KMS-11 (cell line): ENCODE measurements around the gene PLB1.

Experiments
- H2AFZ ChIP-seq: fragments of 200-600 bp; sonication (generic); 2 replicates; pipeline ENCODE4 v1.6.1; 2016; ENCODE audit warnings: antibody characterized with exemption, mixed run types, low read depth
- H3K27ac ChIP-seq: fragments of 200-600 bp; sonication (generic); 2 replicates; pipeline ENCODE4 v1.6.1; 2016; ENCODE audit warnings: mild to moderate bottlenecking, mixed run types
- H3K27me3 ChIP-seq: fragments of 200-600 bp; sonication (generic); 2 replicates; pipeline ENCODE4 v1.6.1; 2017; ENCODE audit warnings: mild to moderate bottlenecking, low read depth, mixed run types, moderate library complexity; ENCODE audit not compliant: insufficient read depth
- H3K36me3 ChIP-seq: fragments of 200-600 bp; sonication (generic); 2 replicates; pipeline ENCODE4 v1.6.1; 2017; ENCODE audit warnings: mild to moderate bottlenecking, mixed run types; ENCODE audit not compliant: insufficient read depth
- H3K4me1 ChIP-seq: fragments of 200-600 bp; sonication (generic); 2 replicates; pipeline ENCODE4 v1.6.1; 2016; ENCODE audit warnings: mild to moderate bottlenecking, low read depth, mixed run types; ENCODE audit not compliant: poor library complexity, severe bottlenecking
- H3K4me2 ChIP-seq: fragments of 200-600 bp; sonication (generic); 2 replicates; pipeline ENCODE4 v1.7.0; 2016; ENCODE audit warnings: mild to moderate bottlenecking, mixed run types
- H3K4me3 ChIP-seq: fragments of 200-600 bp; sonication (generic); IDR thresholded peaks from 2 replicates; pipeline ENCODE4 v1.6.1; 2017; ENCODE audit warnings: low read depth, low read length, mixed read lengths; ENCODE audit not compliant: insufficient read depth
- H3K79me2 ChIP-seq: fragments of 200-600 bp; sonication (generic); 2 replicates; pipeline ENCODE4 v1.6.1; 2016; ENCODE audit warnings: low read depth, mixed run types; ENCODE audit not compliant: insufficient read depth
- H3K9ac ChIP-seq: fragments of 200-600 bp; sonication (generic); 2 replicates; pipeline ENCODE4 v1.6.1; 2016; ENCODE audit warnings: mild to moderate bottlenecking, mixed run types
- H4K20me1 ChIP-seq: fragments of 200-600 bp; sonication (generic); 2 replicates; pipeline ENCODE4 v1.6.1; 2016; ENCODE audit warnings: mild to moderate bottlenecking, mixed run types; ENCODE audit not compliant: insufficient read depth
- CTCF ChIP-seq: fragments of 200-600 bp; sonication (generic); conservative IDR thresholded peaks from 2 replicates; pipeline ENCODE4 v1.6.1; 2017; ENCODE audit warnings: low read depth, mild to moderate bottlenecking, antibody characterized with exemption, low read length, moderate library complexity, mixed read lengths

The PLB1 gene

GRCh38 chr2:28626891-28627421 lies 131.1 kb downstream of the PLB1 start:
- Histone ChIP-seq H4K20me1 (no peaks in the 10 kb centered on the region), H2AFZ (no peak overlapping the region), H3K36me3 (no peaks in the 10 kb centered on the region), H3K4me3 (no peak overlapping the region), H3K27ac (no peak overlapping the region), H3K4me2 (no peak overlapping the region), H3K79me2 (no peaks in the 10 kb centered on the region), H3K9ac (no peak overlapping the region), H3K27me3 (no peaks in the 10 kb centered on the region), H3K4me1 (no peaks in the 10 kb centered on the region)
- no peak for TF ChIP-seq CTCF

- no peak for TF ChIP-seq CTCF
- no peak overlapping the region for H3K4me3 ChIP-seq
- H3K36me3 ChIP-seq, result no peaks in the 10 kb centered on the region
- no peaks in the 10 kb centered on the region for H3K4me1 ChIP-seq
- no peaks in the 10 kb centered on the region for H3K79me2 ChIP-seq
- H3K4me2 ChIP-seq, result no peak overlapping the region
- H3K27me3 ChIP-seq, result no peaks in the 10 kb centered on the region
- H4K20me1 ChIP-seq, result no peaks in the 10 kb centered on the region
- no peak overlapping the region for H3K9ac ChIP-seq
- no peak overlapping the region for H3K27ac ChIP-seq
- H2AFZ ChIP-seq, result no peak overlapping the region
Measured at GRCh38 chr2:28627722-28628480, 132.0 kb downstream of the PLB1 start.

GRCh38 chr2:28628506-28628905 lies 132.6 kb downstream of the PLB1 start:
- TF ChIP-seq CTCF, result no peak
- no peaks in the 10 kb centered on the region for H3K27me3 ChIP-seq
- no peaks in the 10 kb centered on the region for H3K36me3 ChIP-seq
- H4K20me1 ChIP-seq, result no peaks in the 10 kb centered on the region
- no peak overlapping the region for H3K4me2 ChIP-seq
- no peak overlapping the region for H2AFZ ChIP-seq
- no peaks in the 10 kb centered on the region for H3K79me2 ChIP-seq
- H3K4me3 ChIP-seq, result no peak overlapping the region
- H3K27ac ChIP-seq, result no peak overlapping the region
- H3K9ac ChIP-seq, result no peak overlapping the region
- H3K4me1 ChIP-seq, result no peaks in the 10 kb centered on the region

- Histone ChIP-seq H3K79me2 (no peaks in the 10 kb centered on the region), H2AFZ (no peak overlapping the region), H3K4me2 (no peak overlapping the region), H3K27me3 (no peaks in the 10 kb centered on the region), H4K20me1 (no peaks in the 10 kb centered on the region), H3K4me1 (no peaks in the 10 kb centered on the region), H3K27ac (no peak overlapping the region), H3K4me3 (no peak overlapping the region), H3K36me3 (no peaks in the 10 kb centered on the region), H3K9ac (no peak overlapping the region)
- TF ChIP-seq CTCF, result no peak
Measured at GRCh38 chr2:28628987-28629386, 133.1 kb downstream of the PLB1 start.
